Subcutaneous abdominal adipose tissue (tissue), 5 donors: ENCODE data around the gene RUNX3.

ENCODE experiments used
- H3K27ac ChIP-seq: one replicate; pipeline ENCODE4 v1.7.0; 2013; ENCODE audit warnings: low read depth, mild to moderate bottlenecking, inconsistent platforms, low read length, moderate library complexity
- H3K27me3 ChIP-seq, 5 donors: one replicate each; pipeline ENCODE4 v1.7.0; 2013; ENCODE audit warnings: low read length in 5 of 5, inconsistent platforms in 1 of 5; ENCODE audit not compliant: control insufficient read depth in 5 of 5, insufficient read depth in 4 of 5
- H3K36me3 ChIP-seq, 5 donors: one replicate each; pipeline ENCODE4 v1.7.0; 2013; ENCODE audit warnings: low read length in 5 of 5; ENCODE audit not compliant: control insufficient read depth in 5 of 5, insufficient read depth in 5 of 5
- H3K4me1 ChIP-seq, 5 donors: one replicate each; pipeline ENCODE4 v1.7.0; 2013; ENCODE audit warnings: low read length in 5 of 5, mild to moderate bottlenecking in 3 of 5, moderate library complexity in 1 of 5; ENCODE audit not compliant: control insufficient read depth in 5 of 5, insufficient read depth in 5 of 5
- H3K4me3 ChIP-seq, 5 donors: one replicate each; pipeline ENCODE4 v1.7.0; 2013; ENCODE audit warnings: low read length in 5 of 5, low read depth in 1 of 5
- H3K9ac ChIP-seq, 5 donors: one replicate each; pipeline ENCODE4 v1.7.0; 2013; ENCODE audit warnings: low read length in 5 of 5, mild to moderate bottlenecking in 4 of 5, moderate library complexity in 3 of 5
- H3K9me3 ChIP-seq, 5 donors: one replicate each; pipeline ENCODE4 v1.7.0; 2013; ENCODE audit warnings: low read length in 5 of 5; ENCODE audit not compliant: control insufficient read depth in 5 of 5
- donor health status: healthy.
- donor health status: healthy.
- donor health status: healthy.
- donor health status: healthy.
- donor health status: healthy.

RUNX3 gene

DNA sequence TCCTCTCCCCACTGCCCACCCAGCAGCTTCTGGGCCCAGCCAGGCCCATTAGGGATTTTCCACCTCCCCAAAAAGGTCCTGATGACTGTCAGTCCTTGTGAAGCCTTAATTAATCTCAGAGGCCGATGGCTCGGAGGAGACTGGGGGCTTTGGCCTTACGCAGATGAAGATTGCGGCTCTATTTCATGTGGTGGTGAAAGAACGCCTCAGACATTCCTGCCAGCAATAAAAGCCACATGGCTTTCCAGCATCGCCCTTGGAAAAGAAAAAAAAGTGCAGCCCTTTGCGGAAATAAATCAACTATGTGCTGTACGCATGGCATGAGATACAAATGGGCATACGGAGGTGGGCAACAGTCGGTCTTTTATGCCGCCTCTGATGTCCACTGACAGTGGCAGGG lies 6.6 kb upstream of the RUNX3 start:
- Histone ChIP-seq H3K9me3 (no peaks in the 10 kb centered on the region), H3K27ac (no peak overlapping the region), H3K4me1 (peaks cover 0 to 9% (median 5%) of the 10 kb centered on the region in 5 donors), H3K36me3 (no peaks in the 10 kb centered on the region), H3K9ac (no peak overlapping the region), H3K4me3 (no peak overlapping the region), H3K27me3 (peaks cover 24 to 44% (median 41%) of the 10 kb centered on the region in 5 donors)

DNA sequence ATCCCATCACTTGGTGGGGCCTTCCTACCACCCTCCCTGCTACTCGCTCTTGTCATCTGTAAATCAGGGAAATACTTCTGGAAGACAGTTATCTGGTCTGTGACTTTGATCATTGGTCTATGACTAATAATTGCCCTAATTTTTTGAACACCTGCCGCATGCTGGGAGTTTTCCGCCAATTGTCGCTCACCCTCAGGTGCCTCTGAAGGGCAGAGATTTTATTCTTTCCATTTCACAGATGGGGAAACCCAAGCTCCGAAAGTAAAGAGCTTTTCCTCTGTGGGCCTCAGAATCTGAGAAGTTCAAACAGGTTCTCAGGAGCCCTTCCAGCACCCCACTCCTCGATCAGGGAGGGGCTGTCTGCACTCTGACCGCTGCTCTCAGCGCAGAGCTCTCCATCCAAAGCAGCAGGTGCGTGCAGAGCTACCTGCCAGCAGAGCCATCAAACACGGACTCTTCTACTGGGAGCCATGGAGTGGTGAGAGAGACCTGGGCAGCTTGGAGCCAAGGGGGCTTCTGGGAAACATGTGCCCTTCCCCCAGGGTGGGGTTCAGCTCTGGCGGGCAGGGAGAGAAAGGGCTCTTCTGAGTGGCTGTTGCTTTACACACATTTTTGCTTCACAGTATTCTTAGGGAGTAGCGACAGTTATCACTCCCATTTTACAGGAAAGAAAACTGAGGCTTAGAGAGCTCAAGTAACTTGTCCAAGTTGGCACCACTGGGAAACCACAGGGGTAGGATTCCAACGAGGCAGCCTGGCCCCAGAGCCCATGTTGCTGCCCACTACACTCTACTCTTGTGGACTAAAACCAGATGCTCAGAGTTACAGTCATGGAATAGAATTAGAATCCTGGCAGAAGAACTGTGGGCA lies 5.8 kb upstream of the RUNX3 start:
- no peak overlapping the region for H3K27ac ChIP-seq
- no peak overlapping the region for H3K4me3 ChIP-seq
- H3K9ac ChIP-seq, result no peak overlapping the region
- peaks cover 0 to 15% (median 11%) of the 10 kb centered on the region in 5 donors for H3K4me1 ChIP-seq
- peaks cover 32 to 50% (median 47%) of the 10 kb centered on the region in 5 donors for H3K27me3 ChIP-seq
- no peaks in the 10 kb centered on the region for H3K9me3 ChIP-seq
- H3K36me3 ChIP-seq, result no peaks in the 10 kb centered on the region

DNA sequence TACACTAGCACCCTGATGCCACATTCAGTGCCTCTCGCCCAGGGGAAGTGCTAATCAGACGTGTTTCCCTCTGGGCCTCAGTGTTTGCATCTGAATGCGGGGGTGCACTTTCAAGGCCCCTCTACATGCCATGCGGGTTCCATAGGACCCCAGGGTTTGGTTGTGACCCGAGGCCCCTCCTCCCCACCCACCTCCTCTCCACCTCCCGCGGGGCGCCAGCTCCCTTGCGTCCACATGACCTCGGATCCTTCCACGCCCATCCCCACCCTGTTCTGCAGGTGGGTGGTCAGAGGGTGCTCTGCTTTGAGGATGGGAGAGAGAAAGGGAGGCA lies 5.1 kb upstream of the RUNX3 start:
- Histone ChIP-seq H3K9ac (no peak overlapping the region), H3K27ac (no peak overlapping the region), H3K4me1 (peaks cover 0 to 22% (median 17%) of the 10 kb centered on the region in 5 donors), H3K27me3 (peaks cover 36 to 55% (median 53%) of the 10 kb centered on the region in 5 donors), H3K9me3 (no peaks in the 10 kb centered on the region), H3K4me3 (no peak overlapping the region), H3K36me3 (no peaks in the 10 kb centered on the region)

DNA sequence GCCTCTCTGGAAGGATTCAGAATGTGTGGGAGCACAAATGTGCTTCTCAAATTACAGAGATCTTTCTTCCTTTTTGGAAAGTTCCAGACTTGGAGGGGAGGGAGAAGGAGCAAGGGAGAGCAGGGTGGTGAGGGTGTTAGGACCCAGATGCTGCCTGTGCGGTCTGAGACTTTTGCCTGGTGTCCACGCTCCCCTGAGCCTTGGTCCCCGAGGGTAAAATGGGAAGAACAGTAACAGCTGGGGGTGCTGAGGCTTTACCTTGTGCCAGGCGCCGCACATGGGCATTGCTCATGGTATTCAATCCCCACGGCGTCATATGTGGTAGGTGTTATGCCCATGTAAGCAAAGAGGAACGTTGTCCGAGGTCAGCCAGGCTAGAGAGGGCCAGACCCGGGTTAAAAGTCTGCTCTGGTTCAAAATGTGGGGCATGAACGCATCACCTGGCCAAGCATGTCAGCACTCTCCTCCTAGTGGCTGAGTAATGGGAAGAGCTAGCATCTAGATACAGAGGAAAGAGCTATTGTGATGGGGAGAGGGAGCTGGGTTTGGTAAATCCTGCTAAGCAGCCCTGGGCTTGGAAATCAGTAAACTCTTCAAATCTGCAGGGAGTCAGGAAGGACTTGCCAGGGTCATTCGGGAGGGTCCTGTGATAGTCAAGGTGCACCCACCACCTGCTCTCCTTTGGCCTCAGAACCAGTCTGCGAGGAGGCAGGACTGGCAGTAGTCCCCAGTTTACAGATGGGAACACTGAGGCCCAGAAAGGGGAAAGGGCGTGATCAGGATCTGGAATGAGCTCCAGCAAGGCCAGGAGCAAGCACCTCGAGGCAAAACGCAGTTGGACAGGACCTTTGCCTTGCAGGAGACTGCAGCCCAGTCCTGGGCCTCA lies 4.5 kb upstream of the RUNX3 start:
- Histone ChIP-seq H3K4me1 (peaks cover 0 to 23% (median 17%) of the 10 kb centered on the region in 5 donors), H3K27me3 (peaks cover 36 to 55% (median 53%) of the 10 kb centered on the region in 5 donors), H3K27ac (no peak overlapping the region), H3K9ac (no peak overlapping the region), H3K9me3 (no peaks in the 10 kb centered on the region), H3K36me3 (no peaks in the 10 kb centered on the region), H3K4me3 (no peak overlapping the region)

DNA sequence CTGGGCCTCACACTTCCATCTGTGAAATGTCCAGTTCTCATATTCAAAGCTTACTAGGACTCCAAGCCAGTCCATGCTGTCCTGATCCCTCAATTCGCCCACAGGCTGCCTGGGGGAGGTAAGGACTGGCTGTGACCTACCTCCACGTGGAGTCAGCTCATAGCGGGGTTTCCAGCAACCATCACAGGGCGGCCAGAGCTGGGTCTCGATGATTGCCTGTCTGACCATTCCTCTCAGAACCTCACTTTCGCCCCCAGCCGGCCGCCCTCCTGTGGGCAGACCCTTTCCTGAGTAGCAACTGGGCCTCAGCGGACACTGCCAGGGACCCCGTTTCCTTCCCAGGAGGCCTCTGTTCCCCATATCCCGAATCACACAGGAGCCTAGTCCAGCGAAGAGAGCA lies 3.4 kb upstream of the RUNX3 start:
- Histone ChIP-seq H3K4me1 (peaks cover 0 to 34% (median 27%) of the 10 kb centered on the region in 5 donors), H3K36me3 (no peaks in the 10 kb centered on the region), H3K4me3 (no peak overlapping the region), H3K27me3 (peaks cover 41 to 65% (median 62%) of the 10 kb centered on the region in 5 donors), H3K9ac (no peak overlapping the region), H3K9me3 (no peaks in the 10 kb centered on the region), H3K27ac (no peak overlapping the region)

DNA sequence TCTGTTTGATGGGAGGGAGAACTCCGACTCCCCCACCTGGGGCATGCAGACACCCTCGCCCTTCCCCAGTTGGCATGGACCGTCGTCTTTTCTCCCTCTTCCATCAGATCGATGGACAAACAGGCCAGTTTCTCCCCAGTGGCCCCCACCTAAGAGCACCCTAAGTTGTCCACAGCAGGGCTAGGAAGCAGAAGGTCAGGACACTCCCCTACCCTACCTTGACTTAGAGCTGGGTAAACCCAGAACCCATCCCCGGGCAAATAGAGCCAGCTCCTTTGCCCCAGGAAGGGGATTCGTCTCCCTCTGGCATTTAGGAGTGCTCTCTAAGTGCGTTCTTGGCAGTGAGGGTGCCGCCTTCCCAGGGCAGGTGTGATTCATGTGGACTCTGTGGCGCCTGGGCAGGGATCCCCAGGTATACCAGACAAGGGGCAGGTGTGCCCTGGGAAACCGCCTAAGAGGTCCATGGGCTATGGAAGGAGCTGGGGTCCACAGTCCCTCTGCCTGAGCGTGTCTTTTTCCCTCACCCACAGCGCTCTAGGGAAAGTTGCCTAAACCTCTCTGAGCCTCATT lies 2.7 kb upstream of the RUNX3 start:
- H3K4me3 ChIP-seq, result peak overlapping the region in 1 of 5 donors; percentile 19
- H3K36me3 ChIP-seq, result no peaks in the 10 kb centered on the region
- no peak overlapping the region for H3K9ac ChIP-seq
- no peak overlapping the region for H3K27ac ChIP-seq
- H3K9me3 ChIP-seq, result no peaks in the 10 kb centered on the region
- peaks cover 0 to 38% (median 28%) of the 10 kb centered on the region in 5 donors for H3K4me1 ChIP-seq
- peaks cover 47 to 70% (median 68%) of the 10 kb centered on the region in 5 donors for H3K27me3 ChIP-seq

DNA sequence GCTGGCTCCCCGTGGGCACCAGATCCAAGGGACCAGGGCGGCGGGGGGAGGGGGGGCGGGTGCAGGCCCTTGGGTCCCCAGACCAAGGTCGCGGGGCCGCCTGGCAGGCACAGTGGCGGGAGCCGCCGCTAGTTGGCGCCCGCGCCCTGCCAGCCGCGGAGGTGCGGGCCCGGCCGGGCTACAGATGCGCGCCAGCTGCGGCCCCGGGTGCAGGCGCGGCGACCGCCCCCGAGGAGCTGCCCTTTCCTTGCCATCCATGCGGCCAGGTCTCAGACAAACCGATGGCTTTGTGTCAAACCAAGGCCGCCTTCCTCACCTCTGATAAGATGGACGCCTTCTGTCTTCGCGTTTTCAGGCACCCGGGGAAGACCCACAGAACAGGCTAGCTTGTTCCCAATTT lies 2.2 kb upstream of the RUNX3 start:
- peak overlapping the region in 2 of 5 donors; percentile 19 to 39 for H3K4me3 ChIP-seq
- no peaks in the 10 kb centered on the region for H3K9me3 ChIP-seq
- no peak overlapping the region for H3K9ac ChIP-seq
- H3K27ac ChIP-seq, result no peak overlapping the region
- H3K27me3 ChIP-seq, result peaks cover 51 to 75% (median 73%) of the 10 kb centered on the region in 5 donors
- H3K36me3 ChIP-seq, result no peaks in the 10 kb centered on the region
- peaks cover 0 to 43% (median 28%) of the 10 kb centered on the region in 5 donors for H3K4me1 ChIP-seq

DNA sequence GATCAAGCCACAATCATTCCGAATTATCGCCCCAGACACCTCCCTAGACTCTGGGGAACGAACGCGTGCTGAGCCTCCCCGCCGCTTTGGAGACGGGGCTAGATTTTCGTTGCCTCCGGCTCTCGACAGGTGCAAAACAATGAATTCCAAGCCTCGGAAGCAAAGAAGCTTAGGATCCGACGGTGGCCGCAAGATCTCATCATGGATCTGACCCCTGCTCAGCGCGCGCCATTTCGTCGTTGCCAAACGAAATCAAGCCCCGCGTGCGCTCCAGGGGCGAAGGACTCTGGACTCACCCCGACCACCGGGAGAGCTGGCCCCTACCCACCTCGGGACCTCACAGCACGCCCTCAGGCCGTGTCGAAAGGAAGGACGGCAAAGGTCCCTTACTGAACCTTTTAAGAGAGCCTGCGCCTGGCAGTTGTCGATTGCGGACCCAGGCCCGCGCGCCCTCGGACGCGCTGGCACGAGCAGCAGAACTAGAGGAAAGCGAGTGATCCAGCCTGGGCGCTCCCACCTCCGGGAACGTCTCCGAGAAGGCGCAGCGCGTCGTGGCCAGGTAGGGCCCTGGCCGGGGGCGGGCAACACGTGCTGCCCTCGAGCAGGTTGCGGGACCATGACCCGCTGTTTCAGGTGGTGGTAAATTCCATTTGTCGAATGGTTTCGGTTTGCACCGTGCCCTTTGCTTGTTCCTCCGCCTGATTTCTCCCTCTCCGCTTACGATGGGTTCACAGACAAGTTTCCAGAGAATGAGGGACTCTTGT lies 1.6 kb upstream of the RUNX3 start:
- Histone ChIP-seq H3K36me3 (no peaks in the 10 kb centered on the region), H3K4me3 (peak overlapping the region in 2 of 5 donors; percentile 34 to 39)

DNA sequence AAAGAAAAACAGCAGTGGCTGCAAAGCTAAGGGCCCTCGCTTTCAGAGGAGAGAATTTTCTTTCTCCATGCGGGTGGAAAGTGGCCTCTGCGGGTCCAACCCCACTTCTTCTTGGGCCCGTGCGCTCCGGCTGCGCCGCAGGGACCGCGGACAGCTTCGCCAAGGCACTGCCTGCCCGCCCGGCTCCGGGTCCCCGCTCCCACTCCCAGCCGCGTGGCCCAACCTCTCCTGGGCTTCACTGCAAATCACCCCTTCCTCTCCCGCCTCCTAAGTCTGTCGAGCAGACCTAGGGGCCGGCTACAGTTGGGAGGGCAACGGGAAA lies 1.0 kb upstream of the RUNX3 start:
- no peak overlapping the region for H3K27ac ChIP-seq
- H3K4me1 ChIP-seq, result peaks cover 0 to 51% (median 35%) of the 10 kb centered on the region in 5 donors
- H3K27me3 ChIP-seq, result peaks cover 61 to 86% (median 82%) of the 10 kb centered on the region in 5 donors
- no peaks in the 10 kb centered on the region for H3K9me3 ChIP-seq
- no peak overlapping the region for H3K9ac ChIP-seq
- H3K36me3 ChIP-seq, result no peaks in the 10 kb centered on the region
- H3K4me3 ChIP-seq, result no peak overlapping the region

More for the DNA sequence above, 1.6 kb upstream of the RUNX3 start:
- H3K27ac ChIP-seq, result no peak overlapping the region
- H3K9ac ChIP-seq, result no peak overlapping the region
- H3K27me3 ChIP-seq, result peaks cover 56 to 81% (median 79%) of the 10 kb centered on the region in 5 donors
- no peaks in the 10 kb centered on the region for H3K9me3 ChIP-seq
- H3K4me1 ChIP-seq, result peaks cover 0 to 46% (median 29%) of the 10 kb centered on the region in 5 donors
